GM18499 (cell line): ENCODE results near the gene CAPRIN1.

Experiments used
- ATAC-seq: cut with Tn5 transposase; IDR thresholded peaks from one replicate; pipeline ENCODE4 v1.9.1; 2021; ENCODE audit warnings: moderate number of reproducible peaks; ENCODE audit not compliant: insufficient read depth, unreplicated experiment

CAPRIN1 gene

GRCh38 chr11:34135439-34135838 lies 83.9 kb downstream of the CAPRIN1 start:
- ATAC-seq, result no peak

GRCh38 chr11:34136420-34136819 lies 84.9 kb downstream of the CAPRIN1 start:
- no peak for ATAC-seq

GRCh38 chr11:34139346-34139745 lies 87.8 kb downstream of the CAPRIN1 start:
- ATAC-seq, result no peak

- ATAC-seq, result no peak
These were observed 88.6 kb downstream of the CAPRIN1 start for GRCh38 chr11:34140149-34140548.

- ATAC-seq, result no peak
These were observed 91.5 kb downstream of the CAPRIN1 start for GRCh38 chr11:34143048-34143447.

- ATAC-seq, result no peak
These were observed 93.5 kb downstream of the CAPRIN1 start for GRCh38 chr11:34145073-34145472.

GRCh38 chr11:34145847-34146381 lies 94.4 kb downstream of the CAPRIN1 start:
- ATAC-seq, result no peak

- ATAC-seq, result no peak
These were observed 94.9 kb downstream of the CAPRIN1 start for GRCh38 chr11:34146411-34146810.

- ATAC-seq, result no peak
These were observed 95.3 kb downstream of the CAPRIN1 start for GRCh38 chr11:34146866-34147265.

GRCh38 chr11:34147581-34147980 lies 96.0 kb downstream of the CAPRIN1 start:
- no peak for ATAC-seq

- ATAC-seq, result no peak
These were observed 97.1 kb downstream of the CAPRIN1 start for GRCh38 chr11:34148504-34149165.

GRCh38 chr11:34149274-34149673 lies 97.7 kb downstream of the CAPRIN1 start:
- no peak for ATAC-seq

- no peak for ATAC-seq
These were observed 98.3 kb downstream of the CAPRIN1 start for GRCh38 chr11:34149786-34150185.

- ATAC-seq, result no peak
These were observed 99.1 kb downstream of the CAPRIN1 start for GRCh38 chr11:34150494-34151151.
